Head of caudate nucleus (tissue), 42 donors: ENCODE data around the gene PRDM1.

Experiments used
- DNase-seq, 42 donors: peaks; one replicate each; pipeline versions ENCODE4 v3.0.0 to v3.0.0-alpha.2; 2020 to 2021; ENCODE audit warnings: mixed read lengths in 7 of 42
- intact Hi-C: fragments of 100-400 bp; cut with DNase I; formaldehyde crosslinking; loops from one replicate; pipeline ENCODE4 v1.15.0; 2022

The PRDM1 gene

GRCh38 chr6:106126482-106126881 is 40.3 kb downstream of the PRDM1 start:
- intact Hi-C loops, result no loop called here
- no peak for DNase-seq

- intact Hi-C loops, result no loop called here
- DNase-seq, result no peak
Measured at GRCh38 chr6:106128981-106129781, 43.0 kb downstream of the PRDM1 start.

- intact Hi-C loops, result no loop called here
- no peak for DNase-seq
Measured at GRCh38 chr6:106132153-106132698, 46.1 kb downstream of the PRDM1 start.

GRCh38 chr6:106133040-106133439 is 46.9 kb downstream of the PRDM1 start:
- intact Hi-C loops, result no loop called here
- DNase-seq, result peak in 10 of 42 donors; percentile 8 to 60 (median 25)

GRCh38 chr6:106134087-106134770 is 48.1 kb downstream of the PRDM1 start:
- DNase-seq, result no peak
- intact Hi-C loops, result no loop called here

GRCh38 chr6:106134906-106135634 is 48.9 kb downstream of the PRDM1 start:
- no peak for DNase-seq
- intact Hi-C loops, result no loop called here

- intact Hi-C loops, result no loop called here
Measured at GRCh38 chr6:106135911-106136571, 49.9 kb downstream of the PRDM1 start.

GRCh38 chr6:106136845-106137244 is 50.7 kb downstream of the PRDM1 start:
- DNase-seq, result no peak
- intact Hi-C loops, result no loop called here

More at GRCh38 chr6:106135911-106136571, 49.9 kb downstream of the PRDM1 start:
- DNase-seq, result no peak

- intact Hi-C loops, result no loop called here
- no peak for DNase-seq
Measured at GRCh38 chr6:106138151-106138550, 52.0 kb downstream of the PRDM1 start.

- DNase-seq, result no peak
- intact Hi-C loops, result no loop called here
Measured at GRCh38 chr6:106141441-106142237, 55.5 kb downstream of the PRDM1 start.

GRCh38 chr6:106142876-106143431 is 56.8 kb downstream of the PRDM1 start:
- intact Hi-C loops, result no loop called here
- DNase-seq, result peak in 2 of 42 donors; percentile 17 to 34

- no peak for DNase-seq
- intact Hi-C loops, result no loop called here
Measured at GRCh38 chr6:106143665-106144064, 57.5 kb downstream of the PRDM1 start.

- intact Hi-C loops, result no loop called here
- no peak for DNase-seq
Measured at GRCh38 chr6:106145144-106145543, 59.0 kb downstream of the PRDM1 start.

- intact Hi-C loops, result no loop called here
- DNase-seq, result no peak
Measured at GRCh38 chr6:106145741-106146227, 59.6 kb downstream of the PRDM1 start.

GRCh38 chr6:106146852-106147351 is 60.8 kb downstream of the PRDM1 start:
- no peak for DNase-seq
- intact Hi-C loops, result no loop called here

GRCh38 chr6:106147476-106147875 is 61.3 kb downstream of the PRDM1 start:
- DNase-seq, result no peak
- intact Hi-C loops, result no loop called here

- intact Hi-C loops, result no loop called here
Measured at GRCh38 chr6:106149472-106150069, 63.4 kb downstream of the PRDM1 start.

More at GRCh38 chr6:106149472-106150069, 63.4 kb downstream of the PRDM1 start:
- DNase-seq, result no peak
